Skeletal muscle satellite cell (primary cell): ENCODE results near the gene ASIC2.
"Not testable (repeated sequence)": the region's sequence is repeated elsewhere in the genome, so short reads cannot be mapped to it uniquely, and the experiment has no call there.

Experiments used
- H3K27me3 ChIP-seq: 2 replicates; pipeline ENCODE4 v1.7.0; 2013; ENCODE audit warnings: low read length; ENCODE audit not compliant: control insufficient read depth, insufficient read depth
- H3K36me3 ChIP-seq: 2 replicates; pipeline ENCODE4 v1.7.0; 2013; ENCODE audit warnings: mild to moderate bottlenecking, control low read depth, low read length; ENCODE audit not compliant: insufficient read depth
- H3K4me1 ChIP-seq: 2 replicates; pipeline ENCODE4 v1.7.0; 2013; ENCODE audit warnings: low read length; ENCODE audit not compliant: control insufficient read depth, insufficient read depth
- H3K4me2 ChIP-seq: 2 replicates; pipeline ENCODE4 v1.7.0; 2013; ENCODE audit warnings: mild to moderate bottlenecking, low read length
- H3K4me3 ChIP-seq: 2 replicates; pipeline ENCODE4 v1.7.0; 2013; ENCODE audit warnings: low read length
- H3K9ac ChIP-seq: 2 replicates; pipeline ENCODE4 v1.7.0; 2013; ENCODE audit warnings: mild to moderate bottlenecking, low read depth, low read length, moderate library complexity
- H3K9me3 ChIP-seq: replicated peaks from 2 replicates; pipeline ENCODE4 v1.7.0; 2013; ENCODE audit warnings: mild to moderate bottlenecking, control low read depth, low read length

Gene ASIC2

DNA sequence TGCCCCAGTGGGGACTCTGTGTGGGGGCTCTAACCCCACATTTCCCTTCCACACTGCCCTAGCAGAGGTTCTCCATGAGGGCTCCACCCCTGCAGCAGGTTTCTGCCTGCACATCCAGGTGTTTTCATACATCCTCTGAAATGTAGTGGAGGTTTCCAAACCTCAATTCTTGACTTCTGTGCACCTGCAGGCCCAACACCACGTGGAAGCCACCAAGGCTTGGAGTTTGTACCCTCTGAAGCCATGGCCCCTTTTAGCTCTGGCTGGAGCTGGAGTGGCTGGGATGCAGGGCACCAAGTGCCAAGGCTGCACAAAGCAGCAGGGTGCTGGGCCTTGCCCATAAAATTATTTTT is 305.7 kb downstream of the ASIC2 start:
- H3K27me3 ChIP-seq, H3K4me1 ChIP-seq, H3K36me3 ChIP-seq, H3K4me2 ChIP-seq, H3K4me3 ChIP-seq, H3K9ac ChIP-seq, H3K9me3 ChIP-seq: not testable (repeated sequence)

DNA sequence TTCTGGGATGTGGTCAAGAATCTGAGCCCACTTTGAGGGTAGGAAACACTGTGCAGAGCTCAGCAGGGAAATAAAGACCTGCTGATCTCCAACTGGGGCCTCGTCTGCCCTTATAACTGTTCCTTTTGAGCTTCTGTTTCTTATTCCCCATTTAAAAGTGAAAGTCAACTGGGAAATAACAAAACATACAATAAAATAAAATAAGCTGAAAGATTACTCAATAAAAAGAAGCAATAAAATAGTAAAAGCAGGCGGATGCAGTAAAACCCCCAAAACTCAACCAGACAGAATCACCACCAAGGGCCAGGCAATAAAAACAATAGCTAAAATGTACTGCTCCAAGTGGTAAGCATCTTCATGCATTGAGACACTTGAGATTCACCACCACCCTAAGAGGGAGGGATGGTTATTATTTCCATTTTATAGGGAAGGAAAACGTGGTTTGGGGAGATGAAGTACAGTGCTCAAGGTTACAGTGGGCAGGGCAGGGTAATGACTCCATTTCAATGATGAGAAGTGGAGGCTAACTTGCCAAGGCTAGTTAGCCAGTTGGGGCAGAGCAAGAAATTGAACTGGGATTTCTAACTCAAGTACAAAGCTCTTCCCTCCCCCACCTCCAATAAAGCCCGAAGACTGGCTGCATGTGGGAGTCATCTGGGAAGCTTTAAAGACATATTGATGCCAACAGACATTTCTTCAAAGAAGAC is 307.9 kb downstream of the ASIC2 start:
- H3K4me2 ChIP-seq = no peak overlapping the region
- H3K27me3 ChIP-seq = no peaks in the 10 kb centered on the region
- H3K4me1 ChIP-seq = no peaks in the 10 kb centered on the region
- no peak overlapping the region for H3K4me3 ChIP-seq
- no peaks in the 10 kb centered on the region for H3K36me3 ChIP-seq
- H3K9ac ChIP-seq = no peak overlapping the region
- no peaks in the 10 kb centered on the region for H3K9me3 ChIP-seq

DNA sequence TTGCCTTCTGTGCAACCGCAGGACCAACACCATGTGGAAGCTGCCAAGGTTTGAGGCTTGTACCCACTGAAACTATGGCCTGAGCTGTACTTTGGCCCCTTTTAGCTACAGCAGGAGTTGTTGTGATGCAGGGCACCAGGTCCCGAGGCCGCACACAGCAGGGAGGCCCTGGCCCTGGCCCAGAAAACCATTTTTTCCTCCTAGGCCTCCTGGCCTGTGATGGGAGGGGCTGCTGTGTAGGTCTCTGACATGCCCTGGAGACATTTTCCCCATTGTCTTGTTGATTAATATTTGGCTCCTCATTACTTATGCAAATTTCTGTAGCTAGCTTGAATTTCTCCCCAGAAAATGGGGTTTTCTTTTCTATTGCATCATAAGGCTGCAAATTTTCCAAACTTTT is 311.5 kb downstream of the ASIC2 start:
- H3K4me3 ChIP-seq, H3K4me2 ChIP-seq, H3K27me3 ChIP-seq, H3K4me1 ChIP-seq, H3K36me3 ChIP-seq, H3K9me3 ChIP-seq, H3K9ac ChIP-seq: not testable (repeated sequence)

DNA sequence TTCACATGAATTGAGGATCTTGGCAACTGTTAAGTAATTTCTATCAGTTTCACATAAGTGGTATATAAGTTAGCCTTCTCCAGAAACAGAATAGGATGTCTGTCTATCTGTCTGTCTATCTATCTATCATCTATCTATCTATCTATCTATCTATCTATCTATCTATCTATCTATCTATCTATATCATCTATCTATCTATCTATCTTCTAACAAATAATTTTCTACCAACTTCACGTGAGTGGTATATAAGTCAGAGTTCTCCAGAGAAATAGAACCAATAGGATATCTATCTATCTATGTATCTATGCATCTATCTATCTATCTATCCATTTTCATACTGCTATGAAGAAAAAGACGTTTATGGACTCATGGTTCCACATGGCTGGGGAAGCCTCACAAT is 312.9 kb downstream of the ASIC2 start:
- Histone ChIP-seq H3K9me3 (no peaks in the 10 kb centered on the region), H3K4me2 (no peak overlapping the region), H3K27me3 (no peaks in the 10 kb centered on the region), H3K4me3 (no peak overlapping the region), H3K4me1 (no peaks in the 10 kb centered on the region), H3K36me3 (no peaks in the 10 kb centered on the region), H3K9ac (no peak overlapping the region)

DNA sequence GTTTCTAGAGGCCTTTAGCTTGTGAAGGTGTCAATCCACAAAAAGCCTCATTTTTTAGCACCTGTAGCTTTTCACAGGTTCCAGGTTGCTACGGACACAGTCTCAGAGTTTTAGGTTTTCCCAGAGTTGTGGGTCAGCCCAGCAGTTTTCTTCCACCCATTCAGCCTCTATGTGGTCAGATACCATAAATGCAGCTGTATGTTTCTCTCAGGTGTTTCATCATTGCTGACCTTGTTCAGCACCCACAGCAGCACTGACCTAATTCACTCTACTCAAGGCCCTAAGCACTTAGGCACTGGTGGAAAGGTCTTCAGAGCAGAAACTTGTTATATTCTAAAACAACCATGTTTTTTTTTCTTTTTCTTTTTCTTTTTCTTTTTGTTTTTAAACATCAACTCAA is 316.5 kb downstream of the ASIC2 start:
- Histone ChIP-seq H3K27me3 (no peaks in the 10 kb centered on the region), H3K4me3 (no peak overlapping the region), H3K4me1 (peaks cover 2% of the 10 kb centered on the region), H3K9me3 (no peaks in the 10 kb centered on the region), H3K36me3 (no peaks in the 10 kb centered on the region), H3K4me2 (no peak overlapping the region), H3K9ac (no peak overlapping the region)

DNA sequence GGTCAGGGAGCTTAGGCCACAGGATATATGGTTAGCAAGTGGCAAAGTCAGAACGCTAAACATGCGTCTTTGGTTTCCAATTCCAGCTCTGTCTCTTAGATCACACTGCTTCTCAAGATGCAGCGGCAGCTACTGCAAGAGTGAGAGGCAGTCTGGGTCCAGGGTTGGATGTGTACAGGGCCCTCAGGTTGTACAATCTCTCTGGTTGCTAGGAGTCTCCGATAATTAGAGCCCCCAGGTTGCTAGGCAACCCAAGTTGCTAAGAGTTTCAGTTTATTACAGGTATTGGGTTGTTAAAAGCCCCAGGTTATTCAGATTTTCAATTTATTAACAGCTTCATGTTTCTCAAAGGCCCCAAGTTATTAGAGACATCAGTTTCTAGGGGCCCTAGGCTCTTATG is 317.0 kb downstream of the ASIC2 start:
- Histone ChIP-seq H3K9ac (no peak overlapping the region), H3K9me3 (no peaks in the 10 kb centered on the region), H3K4me3 (no peak overlapping the region), H3K4me2 (no peak overlapping the region), H3K36me3 (no peaks in the 10 kb centered on the region), H3K4me1 (peaks cover 7% of the 10 kb centered on the region), H3K27me3 (no peaks in the 10 kb centered on the region)

DNA sequence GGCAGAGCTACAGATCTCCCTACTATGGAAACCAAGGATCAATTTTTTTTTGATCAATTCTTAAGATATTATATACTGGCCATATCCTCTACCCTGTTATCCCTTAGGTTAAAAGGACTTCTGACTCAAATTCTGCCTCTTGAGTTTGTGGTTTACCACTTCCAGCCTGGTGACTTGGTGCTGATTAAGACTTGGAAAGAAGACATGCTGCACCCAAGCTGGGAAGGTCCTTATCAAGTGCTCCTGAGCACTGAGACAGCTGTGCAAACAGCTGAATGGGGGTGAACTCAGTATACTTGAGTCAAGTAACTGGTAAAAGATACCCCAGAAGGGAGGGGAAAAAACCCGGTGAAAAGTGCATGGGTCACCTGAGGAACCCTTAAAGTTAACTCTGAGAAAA is 321.9 kb downstream of the ASIC2 start:
- Histone ChIP-seq H3K36me3 (no peaks in the 10 kb centered on the region), H3K4me3 (no peak overlapping the region), H3K9me3 (no peaks in the 10 kb centered on the region), H3K27me3 (no peaks in the 10 kb centered on the region), H3K9ac (peak overlapping the region; percentile 10), H3K4me1 (peaks cover 14% of the 10 kb centered on the region), H3K4me2 (no peak overlapping the region)

DNA sequence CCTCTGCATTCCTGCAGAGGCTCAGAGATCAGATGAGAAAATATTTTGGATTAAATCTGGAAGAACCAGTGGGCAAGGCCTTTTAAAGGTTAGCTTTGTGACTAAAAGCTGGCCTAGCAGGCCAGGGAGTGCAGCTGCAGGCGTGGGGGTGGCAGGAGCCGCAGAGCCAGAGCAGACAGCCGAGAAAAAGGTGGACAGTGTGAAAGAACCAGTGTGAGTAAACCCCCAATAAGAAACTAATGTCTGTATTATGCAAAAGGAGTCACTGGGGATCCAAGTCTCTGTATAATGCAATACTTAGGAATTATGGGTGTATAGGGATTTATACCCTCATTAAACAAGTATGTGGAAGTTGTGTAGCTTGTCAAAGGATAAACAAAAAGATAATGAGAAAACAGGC is 322.8 kb downstream of the ASIC2 start:
- H3K4me2 ChIP-seq = no peak overlapping the region
- H3K4me3 ChIP-seq = no peak overlapping the region
- no peaks in the 10 kb centered on the region for H3K27me3 ChIP-seq
- no peak overlapping the region for H3K9ac ChIP-seq
- no peaks in the 10 kb centered on the region for H3K36me3 ChIP-seq
- H3K4me1 ChIP-seq = peaks cover 14% of the 10 kb centered on the region
- no peaks in the 10 kb centered on the region for H3K9me3 ChIP-seq

DNA sequence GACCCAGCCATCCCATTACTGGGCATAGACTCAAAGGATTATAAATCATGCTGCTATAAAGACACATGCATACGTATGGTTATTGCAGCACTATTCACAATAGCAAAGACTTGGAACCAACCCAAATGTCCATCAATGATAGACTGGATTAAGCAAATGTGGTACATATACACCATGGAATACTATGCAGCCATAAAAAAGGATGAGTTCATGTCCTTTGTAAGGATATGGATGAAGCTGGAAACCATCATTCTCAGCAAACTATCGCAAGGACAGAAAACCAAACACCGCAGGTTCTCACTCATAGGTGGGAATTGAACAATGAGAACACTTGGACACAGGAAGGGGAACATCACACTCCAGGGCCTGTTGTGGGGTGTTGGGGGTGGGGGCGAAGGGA is 323.9 kb downstream of the ASIC2 start:
- H3K27me3 ChIP-seq, H3K9me3 ChIP-seq, H3K36me3 ChIP-seq, H3K9ac ChIP-seq, H3K4me2 ChIP-seq, H3K4me3 ChIP-seq: not testable (repeated sequence)
- peaks cover 14% of the 10 kb centered on the region for H3K4me1 ChIP-seq

DNA sequence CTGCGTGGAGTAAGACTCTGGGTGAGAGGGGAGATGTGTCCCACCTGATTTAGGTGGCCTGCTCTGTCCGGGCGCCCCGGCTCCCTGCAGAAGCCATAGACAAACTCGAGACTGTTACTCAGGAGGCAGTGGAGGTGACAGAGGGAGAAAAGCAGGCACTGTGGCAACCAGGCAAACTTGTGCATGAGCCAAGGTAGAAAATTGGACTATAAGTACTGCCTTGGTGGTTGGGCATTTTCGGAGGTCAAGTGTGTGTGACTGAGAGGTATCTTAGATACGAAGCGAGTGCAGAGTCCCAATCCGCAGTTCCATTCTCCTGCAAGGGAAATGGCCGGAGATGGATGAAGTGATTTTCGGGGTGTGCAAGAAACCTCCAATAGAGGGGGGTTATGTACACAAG is 328.6 kb downstream of the ASIC2 start:
- Histone ChIP-seq H3K9me3 (no peaks in the 10 kb centered on the region), H3K27me3 (no peaks in the 10 kb centered on the region), H3K9ac (no peak overlapping the region), H3K4me1 (peaks cover 1% of the 10 kb centered on the region), H3K36me3 (no peaks in the 10 kb centered on the region), H3K4me2 (no peak overlapping the region), H3K4me3 (no peak overlapping the region)
